Frontal cortex (tissue), 4 donors: ENCODE results near the gene RIOK2. TPM values are rescaled to one million over a fixed set of nuclear protein-coding genes. Genes with fewer than 3 reads are reported as not detected.
A peak's percentile ranks its signal among the peaks of the same experiment; 100 is the strongest.

Experiments used
- DNase-seq, 2 donors: peaks; one replicate each; pipeline ENCODE4 v3.0.0; 2012; ENCODE audit warnings: low spot score in 2 of 2
- FAIRE-seq: peaks from 2 replicates; lab custom pipeline; 2012; peaks lifted over from hg19 to GRCh38; lab: Jason Lieb, UNC
- small RNA-seq: library from RNA; depleted of rRNA; stranded (forward); fragments of <200 nt; gene quantifications from one replicate; pipeline ENCODE3, GENCODE V24; 2014
- total RNA-seq: library from RNA; depleted of rRNA; stranded (reverse); fragments of >200 nt; gene quantifications from one replicate; pipeline ENCODE4 v1.2.3, GENCODE V29; 2014
- donor health status: control.
- donor health status: control.
- donor health status: control.

The RIOK2 gene
- total RNA-seq, 1 donor from 2014 or later: 20.8 TPM

GRCh38 chr5:97131921-97132320 lies 51.1 kb downstream of the RIOK2 start:
- no peak for DNase-seq
- FAIRE-seq: no peak

- FAIRE-seq: no peak
- no peak for DNase-seq
Measured at GRCh38 chr5:97131139-97131710, 51.8 kb downstream of the RIOK2 start.

GRCh38 chr5:97127727-97128126 lies 55.3 kb downstream of the RIOK2 start:
- peak in 1 of 2 donors; percentile 5 for DNase-seq
- FAIRE-seq: no peak

GRCh38 chr5:97125125-97125683 lies 57.8 kb downstream of the RIOK2 start:
- DNase-seq (no peak), FAIRE-seq (no peak)

GRCh38 chr5:97124335-97124734 lies 58.7 kb downstream of the RIOK2 start:
- FAIRE-seq: no peak
- no peak for DNase-seq

GRCh38 chr5:97121848-97122247 lies 61.2 kb downstream of the RIOK2 start:
- no peak for DNase-seq
- no peak for FAIRE-seq

GRCh38 chr5:97120195-97120594 lies 62.9 kb downstream of the RIOK2 start:
- FAIRE-seq: no peak
- DNase-seq: no peak

- DNase-seq (no peak), FAIRE-seq (no peak)
Measured at GRCh38 chr5:97119007-97119390, 64.0 kb downstream of the RIOK2 start.

- DNase-seq (no peak), FAIRE-seq (peak; percentile 93)
Measured at GRCh38 chr5:97118261-97119006, 64.6 kb downstream of the RIOK2 start.

GRCh38 chr5:97115932-97116331 lies 67.1 kb downstream of the RIOK2 start:
- FAIRE-seq (no peak), DNase-seq (no peak)

GRCh38 chr5:97112230-97112629 lies 70.8 kb downstream of the RIOK2 start:
- DNase-seq (no peak), FAIRE-seq (no peak)

GRCh38 chr5:97111616-97112015 lies 71.4 kb downstream of the RIOK2 start:
- FAIRE-seq (no peak), DNase-seq (no peak)

GRCh38 chr5:97111004-97111403 lies 72.0 kb downstream of the RIOK2 start:
- no peak for DNase-seq

More at GRCh38 chr5:97111004-97111403, 72.0 kb downstream of the RIOK2 start:
- no peak for FAIRE-seq

Small RNAs within 50 kb of the gene (small RNA-seq; reads per million reads assigned to genes)
- gene RNU1-73P: not detected

Other genes starting within 250 kb of the RIOK2 start
- 49.7 TPM for gene LNPEP, start 247.2 kb downstream of the RIOK2 start, total RNA-seq
- 7.3 TPM for gene LIX1, start 40.6 kb downstream of the RIOK2 start, total RNA-seq